Right atrium auricular region (tissue), 2 donors: ENCODE data around the gene DENND1B. TPM values are rescaled to one million over a fixed set of nuclear protein-coding genes. Genes with fewer than 3 reads are reported as not detected.

Source experiments
- DNase-seq: peaks from one replicate; pipeline ENCODE4 v3.0.0-alpha.2; 2019; ENCODE audit warnings: low spot score
- H3K27ac ChIP-seq, 2 donors: fragments of 200-600 bp; sonication (generic); 1 replicate in 1 of 2; 2 replicates in 1 of 2; pipeline ENCODE4 v1.5.1; 2016 to 2019
- H3K27me3 ChIP-seq, 2 donors: fragments of 200-600 bp; sonication (generic); one replicate each; pipeline versions ENCODE4 v1.5.1 to v1.6.0; 2017 to 2019
- H3K36me3 ChIP-seq: fragments of 200-600 bp; sonication (generic); one replicate; pipeline ENCODE4 v1.5.1; 2016
- H3K4me1 ChIP-seq, 2 donors: fragments of 200-600 bp; sonication (generic); one replicate each; pipeline versions ENCODE4 v1.5.1 to v1.6.0; 2017 to 2019
- H3K4me3 ChIP-seq, 2 donors: fragments of 200-600 bp; sonication (generic); 1 replicate in 1 of 2; 2 replicates in 1 of 2; pipeline ENCODE4 v1.5.1; 2017 to 2019; ENCODE audit warnings: mild to moderate bottlenecking in 1 of 2, moderate library complexity in 1 of 2
- H3K9me3 ChIP-seq, 2 donors: fragments of 200-600 bp; sonication (generic); one replicate each; pipeline ENCODE4 v1.5.1; 2019
- total RNA-seq, 2 donors: library from RNA; depleted of rRNA; stranded (reverse); fragments of >200 nt; gene quantifications; one replicate each; pipeline ENCODE4 v1.1.0, GENCODE V29; 2016
- TF ChIP-seq, protein P1 (sequence below), 2 donors: fragments of 200-600 bp; sonication (generic); IDR thresholded peaks; one replicate each; pipeline ENCODE4 v1.5.1; 2019; ENCODE audit warnings: antibody characterized with exemption in 2 of 2

The DENND1B gene
- total RNA-seq, 2 donors from 2014 or later = 11.8 to 16.0 TPM

DNA sequence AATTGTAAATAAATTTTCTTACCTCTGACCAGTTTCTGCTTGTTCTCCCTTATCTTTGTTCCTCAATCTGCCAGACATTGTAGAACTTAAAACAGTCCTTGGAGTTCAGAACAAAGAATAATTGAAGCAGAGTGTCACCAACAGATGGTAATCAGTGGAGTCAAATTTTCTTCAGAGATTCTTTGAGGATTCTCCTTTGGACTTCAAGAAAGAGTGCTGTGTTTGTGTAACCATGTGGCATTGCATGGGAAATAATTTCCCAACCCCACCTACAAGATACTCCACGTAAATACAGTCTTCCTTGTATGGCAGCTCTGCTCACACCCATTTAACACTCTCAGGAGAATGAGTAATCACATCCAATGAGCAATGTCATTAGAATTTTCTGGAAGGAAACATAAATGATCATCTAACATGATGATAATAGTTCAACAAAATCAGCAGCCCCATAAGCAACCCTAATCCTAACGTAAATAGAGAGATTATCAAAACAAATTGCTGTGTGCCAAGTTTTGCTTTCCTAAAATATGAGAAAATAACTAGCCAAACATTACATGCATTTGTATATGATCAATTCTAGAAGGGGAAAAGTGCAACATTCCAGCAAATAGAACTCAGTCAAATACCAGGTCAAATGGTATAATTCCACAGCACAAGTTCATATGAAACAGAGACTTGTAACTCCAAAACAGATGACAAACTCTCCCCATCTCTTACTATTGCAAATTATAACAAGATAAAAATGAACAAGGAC, 6.9 kb upstream of the DENND1B start:
- TF ChIP-seq, protein P1, sequence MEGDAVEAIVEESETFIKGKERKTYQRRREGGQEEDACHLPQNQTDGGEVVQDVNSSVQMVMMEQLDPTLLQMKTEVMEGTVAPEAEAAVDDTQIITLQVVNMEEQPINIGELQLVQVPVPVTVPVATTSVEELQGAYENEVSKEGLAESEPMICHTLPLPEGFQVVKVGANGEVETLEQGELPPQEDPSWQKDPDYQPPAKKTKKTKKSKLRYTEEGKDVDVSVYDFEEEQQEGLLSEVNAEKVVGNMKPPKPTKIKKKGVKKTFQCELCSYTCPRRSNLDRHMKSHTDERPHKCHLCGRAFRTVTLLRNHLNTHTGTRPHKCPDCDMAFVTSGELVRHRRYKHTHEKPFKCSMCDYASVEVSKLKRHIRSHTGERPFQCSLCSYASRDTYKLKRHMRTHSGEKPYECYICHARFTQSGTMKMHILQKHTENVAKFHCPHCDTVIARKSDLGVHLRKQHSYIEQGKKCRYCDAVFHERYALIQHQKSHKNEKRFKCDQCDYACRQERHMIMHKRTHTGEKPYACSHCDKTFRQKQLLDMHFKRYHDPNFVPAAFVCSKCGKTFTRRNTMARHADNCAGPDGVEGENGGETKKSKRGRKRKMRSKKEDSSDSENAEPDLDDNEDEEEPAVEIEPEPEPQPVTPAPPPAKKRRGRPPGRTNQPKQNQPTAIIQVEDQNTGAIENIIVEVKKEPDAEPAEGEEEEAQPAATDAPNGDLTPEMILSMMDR (IDR thresholded peaks at IDR 0.05) = no peak
- Histone ChIP-seq H3K27ac (no peak overlapping the region), H3K4me1 (no peaks in the 10 kb centered on the region), H3K9me3 (no peaks in the 10 kb centered on the region), H3K27me3 (no peaks in the 10 kb centered on the region), H3K36me3 (no peaks in the 10 kb centered on the region), H3K4me3 (no peak overlapping the region)
- no peak for DNase-seq

- no peaks in the 10 kb centered on the region for H3K36me3 ChIP-seq
- no peak overlapping the region for H3K27ac ChIP-seq
- H3K27me3 ChIP-seq = no peaks in the 10 kb centered on the region
- H3K9me3 ChIP-seq = no peaks in the 10 kb centered on the region
- no peak overlapping the region for H3K4me3 ChIP-seq
- TF ChIP-seq, protein P1 (IDR thresholded peaks at IDR 0.05) = no peak
- no peak for DNase-seq
- peaks cover 0 to 7% of the 10 kb centered on the region in 2 donors for H3K4me1 ChIP-seq
Observed at GRCh38 chr1:197779921-197780320, 4.6 kb upstream of the DENND1B start.

DNA sequence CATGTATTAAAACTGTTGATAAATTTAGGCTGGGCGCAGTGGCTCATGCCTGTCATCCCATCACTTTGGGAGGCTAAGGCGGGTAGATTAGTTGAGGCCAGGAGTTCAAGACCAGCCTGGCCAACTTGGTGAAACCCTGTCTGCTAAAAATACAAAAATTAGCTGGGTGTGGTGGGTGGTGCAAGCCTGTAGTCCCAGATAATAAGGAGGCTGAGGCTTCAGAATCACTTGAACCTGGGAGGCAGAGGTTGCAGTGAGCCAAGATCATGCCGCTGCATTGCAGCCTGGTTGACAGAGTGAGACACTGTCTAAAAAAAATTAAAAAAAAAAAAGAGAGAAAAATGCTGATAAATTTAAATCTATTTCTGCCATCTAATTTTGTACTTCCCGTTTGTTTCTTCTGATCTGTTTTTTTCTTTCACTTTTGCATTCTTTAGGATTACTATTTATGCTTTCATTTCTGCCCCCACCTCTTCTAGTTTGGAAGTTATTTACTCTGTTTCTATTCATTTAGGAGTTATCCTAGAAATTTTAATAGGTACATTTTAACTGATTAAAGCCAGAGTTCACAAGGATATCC, 3.2 kb upstream of the DENND1B start:
- no peaks in the 10 kb centered on the region for H3K27me3 ChIP-seq
- no peaks in the 10 kb centered on the region for H3K36me3 ChIP-seq
- H3K9me3 ChIP-seq = no peaks in the 10 kb centered on the region
- H3K27ac ChIP-seq = no peak overlapping the region
- TF ChIP-seq, protein P1 (IDR thresholded peaks at IDR 0.05) = no peak
- no peak overlapping the region for H3K4me3 ChIP-seq
- no peak for DNase-seq
- H3K4me1 ChIP-seq = peaks cover 0 to 13% of the 10 kb centered on the region in 2 donors

GRCh38 chr1:197776351-197777105, 1.2 kb upstream of the DENND1B start:
- H3K36me3 ChIP-seq = no peaks in the 10 kb centered on the region
- H3K27ac ChIP-seq = peak overlapping the region; percentile 92 to 97
- TF ChIP-seq, protein P1 (IDR thresholded peaks at IDR 0.05) = no peak
- DNase-seq = no peak
- H3K27me3 ChIP-seq = no peaks in the 10 kb centered on the region
- H3K4me1 ChIP-seq = peaks cover 0 to 32% of the 10 kb centered on the region in 2 donors
- H3K4me3 ChIP-seq = no peak overlapping the region
- no peaks in the 10 kb centered on the region for H3K9me3 ChIP-seq

DNA sequence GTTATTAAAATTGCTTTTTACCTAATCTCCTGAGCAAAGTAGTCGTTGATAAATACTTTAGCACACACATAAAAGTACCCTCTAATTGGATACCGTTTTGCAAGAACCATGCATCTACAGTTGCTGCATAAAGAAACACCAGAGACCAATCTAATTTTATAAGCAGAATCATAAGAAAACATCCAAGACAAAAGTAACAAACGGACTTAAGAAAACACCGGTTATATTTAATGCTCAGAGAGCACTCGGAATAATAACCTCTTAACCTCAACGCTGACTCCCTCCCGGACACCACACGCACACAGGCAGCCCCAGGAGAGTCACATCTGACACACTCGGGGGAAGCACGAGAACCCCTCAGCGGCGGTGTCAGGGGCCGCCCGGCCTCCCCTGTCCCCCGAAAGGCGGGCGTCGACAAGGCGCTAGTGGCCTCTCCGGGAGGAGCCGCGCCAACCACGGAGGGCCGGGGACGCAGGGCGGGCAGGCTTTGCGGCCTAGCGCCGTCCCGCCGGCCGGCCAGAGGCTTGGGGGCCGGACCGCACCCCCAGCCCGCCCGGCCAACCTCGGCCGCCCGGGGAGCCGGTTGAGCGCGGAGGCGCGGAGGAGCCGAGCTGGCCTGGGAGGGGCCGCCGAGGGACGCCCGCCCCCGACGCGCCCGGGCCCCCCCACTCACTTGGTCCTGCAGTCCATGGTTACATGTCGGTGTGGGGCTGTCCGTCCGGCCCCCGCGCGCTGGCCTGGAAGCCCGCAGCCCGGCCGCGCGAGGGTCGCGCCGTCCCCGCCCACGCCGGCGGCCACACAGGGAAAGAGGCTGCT, 606 bp downstream of the DENND1B start:
- H3K36me3 ChIP-seq = no peaks in the 10 kb centered on the region
- peaks cover 0 to 32% of the 10 kb centered on the region in 2 donors for H3K4me1 ChIP-seq
- no peaks in the 10 kb centered on the region for H3K9me3 ChIP-seq
- H3K27me3 ChIP-seq = no peaks in the 10 kb centered on the region
- DNase-seq = no peak
- H3K27ac ChIP-seq = peak overlapping the region; percentile 92 to 97
- TF ChIP-seq, protein P1 (IDR thresholded peaks at IDR 0.05) = no peak
- peak overlapping the region; percentile 75 to 87 for H3K4me3 ChIP-seq
